NCI-H446 treated with DMSO at 0.1 percent for 48 hours (cell line): Measurements from ENCODE around the gene MAMDC2.
"Not testable (repeated sequence)": the region's sequence is repeated elsewhere in the genome, so short reads cannot be mapped to it uniquely, and the experiment has no call there.

Source experiments
- DNase-seq: peaks from one replicate; lab custom pipeline; 2025; lab: John Stamatoyannopoulos, UW

The MAMDC2 gene

GRCh38 chr9:70036641-70037040, 7.0 kb upstream of the MAMDC2 start:
- DNase-seq: no peak

GRCh38 chr9:70038171-70038621, 5.5 kb upstream of the MAMDC2 start:
- not testable (repeated sequence) for DNase-seq

GRCh38 chr9:70040376-70040903, 3.2 kb upstream of the MAMDC2 start:
- no peak for DNase-seq

GRCh38 chr9:70042461-70043215, 1.0 kb upstream of the MAMDC2 start:
- DNase-seq: no peak

GRCh38 chr9:70043285-70043684, 363 bp upstream of the MAMDC2 start:
- no peak for DNase-seq

- DNase-seq: no peak
Measured at GRCh38 chr9:70044490-70045307, 1.1 kb downstream of the MAMDC2 start.

DNA sequence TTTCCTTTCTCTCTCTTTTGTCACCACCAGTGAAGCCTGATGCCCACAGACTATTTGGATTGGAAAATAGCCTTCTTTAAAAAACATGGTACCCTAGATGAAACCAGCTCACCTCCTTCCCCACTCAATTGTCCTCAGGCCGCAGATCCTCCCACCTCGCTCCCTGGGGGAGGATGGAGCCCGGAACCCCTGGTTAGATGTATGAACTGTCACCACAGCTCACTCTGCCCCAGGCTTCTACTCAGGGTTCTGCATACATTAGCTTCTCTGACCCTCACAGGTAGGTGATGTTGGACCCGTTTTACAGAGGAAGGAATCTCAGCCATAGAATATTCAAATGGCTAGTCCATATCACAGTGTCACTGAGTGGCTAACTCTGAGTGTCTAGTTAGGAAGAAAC, 1.8 kb downstream of the MAMDC2 start:
- no peak for DNase-seq

GRCh38 chr9:70046274-70047070, 2.8 kb downstream of the MAMDC2 start:
- no peak for DNase-seq

GRCh38 chr9:70049236-70049635, 5.6 kb downstream of the MAMDC2 start:
- peak; percentile 42 for DNase-seq

DNA sequence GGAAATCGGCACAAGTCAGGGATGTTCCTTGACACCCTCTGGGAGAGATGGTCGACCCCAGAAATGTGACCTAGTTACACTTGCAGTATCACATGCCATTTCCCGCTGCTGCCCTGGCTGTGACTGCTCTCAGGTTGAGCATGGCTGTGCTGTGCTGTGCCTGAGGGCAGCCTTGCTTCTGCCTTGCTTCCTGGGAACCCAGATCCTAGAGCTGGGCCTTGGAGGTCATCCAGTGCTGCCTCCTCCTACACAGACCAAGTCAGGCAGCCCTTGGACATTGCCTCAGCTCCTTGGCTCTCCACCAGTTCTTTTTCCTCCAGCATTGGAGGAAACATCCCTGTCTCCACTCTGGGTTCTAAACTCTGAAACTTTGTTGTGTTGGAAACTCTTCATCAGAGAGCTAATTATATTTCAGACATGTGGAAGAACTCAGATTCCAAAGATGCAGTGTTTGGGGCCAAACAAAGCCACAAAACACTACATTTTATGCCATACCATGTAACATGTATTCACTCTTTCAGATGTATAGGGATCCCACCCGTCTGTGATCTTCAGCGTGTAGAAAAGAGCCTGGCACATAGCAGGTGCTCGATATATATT, 6.1 kb downstream of the MAMDC2 start:
- DNase-seq: no peak

DNA sequence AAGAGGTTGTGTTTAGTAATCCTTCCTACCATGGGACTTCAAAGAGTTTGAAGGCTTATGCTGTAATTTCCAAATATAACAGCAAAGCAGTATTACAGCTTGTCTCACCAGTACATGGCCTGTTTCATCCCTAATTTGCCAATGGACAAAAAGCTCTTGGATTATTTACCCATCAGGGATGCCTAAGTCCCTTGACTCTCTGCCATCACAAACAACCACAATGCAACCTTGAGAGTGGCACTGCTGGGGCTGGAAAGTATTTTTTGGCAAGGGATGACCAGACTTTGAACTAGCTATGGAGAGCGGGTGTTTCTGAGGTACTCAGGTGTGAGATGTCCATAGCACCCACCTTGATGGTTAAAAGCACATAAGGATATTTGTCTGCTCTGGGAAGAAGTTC, 9.1 kb downstream of the MAMDC2 start:
- DNase-seq: no peak

GRCh38 chr9:70053864-70054263, 10.2 kb downstream of the MAMDC2 start:
- peak; percentile 72 for DNase-seq

DNA sequence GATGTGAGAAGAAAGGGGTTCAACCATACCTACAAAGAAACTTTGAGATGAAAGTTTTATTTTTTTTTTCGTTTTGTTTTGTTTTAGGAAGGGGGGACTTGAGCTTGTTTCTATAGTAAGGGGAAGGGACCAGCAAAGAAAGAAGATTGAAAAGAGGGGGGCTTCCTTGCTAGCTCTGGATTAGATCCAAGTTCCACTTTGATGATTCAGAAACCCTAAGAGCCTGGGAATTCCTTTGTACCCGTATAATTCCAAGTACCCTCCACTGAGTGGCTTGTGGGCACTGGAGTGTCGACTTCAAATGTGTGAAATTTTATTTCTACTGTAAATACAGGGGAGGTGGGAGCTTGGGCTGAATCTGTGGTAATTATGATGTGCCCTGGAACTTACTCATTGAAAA, 10.9 kb downstream of the MAMDC2 start:
- no peak for DNase-seq

DNA sequence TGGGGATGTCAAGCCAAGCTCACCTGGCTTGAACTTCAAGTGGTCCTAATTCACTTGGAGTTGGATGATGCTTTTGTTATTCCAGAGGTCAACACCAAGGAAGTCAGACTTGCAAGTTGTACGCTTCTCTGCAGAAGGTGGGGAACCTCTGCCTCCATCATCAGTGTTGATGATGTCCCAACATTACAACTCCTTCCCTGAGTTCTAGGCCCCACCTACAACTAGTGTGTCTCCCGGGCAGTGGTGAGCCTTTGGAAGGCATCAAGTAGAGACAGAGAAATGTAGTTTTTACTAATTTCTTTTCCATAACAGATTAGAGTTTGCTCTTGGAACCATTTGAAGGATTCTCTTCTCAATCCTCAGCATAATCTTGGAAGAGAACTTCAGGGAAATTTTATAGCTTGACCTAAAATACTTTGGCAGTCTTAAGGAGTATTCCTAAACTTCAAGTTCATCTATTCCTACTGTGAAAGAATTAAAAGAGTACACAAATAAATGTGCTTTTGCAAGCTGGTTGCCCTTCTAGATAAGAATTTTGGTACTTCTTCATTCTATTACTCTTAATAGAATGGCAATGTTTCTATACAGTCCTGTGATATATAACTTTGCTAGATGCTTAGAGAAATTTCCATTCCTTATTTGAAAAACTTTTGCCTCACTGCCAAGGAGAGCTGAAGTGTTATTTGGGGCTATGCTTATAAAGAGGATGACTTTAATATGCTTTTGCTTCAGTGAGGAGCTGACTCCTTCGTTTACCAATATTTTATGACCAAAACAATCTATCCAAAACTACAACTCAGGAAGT, 12.0 kb downstream of the MAMDC2 start:
- DNase-seq: no peak

- DNase-seq: no peak
Measured at GRCh38 chr9:70056211-70056944, 12.7 kb downstream of the MAMDC2 start.

GRCh38 chr9:70058569-70059116, 15.0 kb downstream of the MAMDC2 start:
- no peak for DNase-seq

GRCh38 chr9:70060148-70060882, 16.7 kb downstream of the MAMDC2 start:
- no peak for DNase-seq

DNA sequence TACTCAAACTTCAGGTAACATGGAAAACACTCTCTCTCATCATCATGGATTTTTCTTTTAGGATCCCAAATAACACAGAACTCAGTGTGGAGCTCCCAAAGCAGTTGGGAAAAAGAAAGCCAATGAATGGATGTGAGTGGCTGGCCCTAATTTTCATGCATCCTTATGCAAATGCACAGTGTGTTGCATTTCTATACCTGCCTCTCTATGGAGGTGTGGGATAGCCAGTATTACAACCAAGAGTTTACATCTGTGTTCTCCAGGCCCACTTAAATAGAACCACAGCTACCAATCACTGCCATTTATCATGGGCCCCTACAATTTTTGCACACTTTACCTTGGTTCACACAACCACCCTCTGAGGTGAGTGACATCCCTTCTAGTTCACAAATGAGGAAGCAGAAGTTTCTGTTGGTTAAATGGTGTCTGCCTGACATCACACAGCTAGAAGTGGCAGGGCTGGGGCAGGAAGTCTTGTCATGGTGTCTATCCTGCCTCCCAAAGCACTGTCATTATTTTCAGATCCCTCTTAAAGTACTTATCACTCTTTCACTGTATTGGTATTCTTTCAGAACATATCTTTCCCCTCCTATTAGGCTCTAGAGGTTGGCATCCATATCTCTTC, 17.3 kb downstream of the MAMDC2 start:
- DNase-seq: no peak

DNA sequence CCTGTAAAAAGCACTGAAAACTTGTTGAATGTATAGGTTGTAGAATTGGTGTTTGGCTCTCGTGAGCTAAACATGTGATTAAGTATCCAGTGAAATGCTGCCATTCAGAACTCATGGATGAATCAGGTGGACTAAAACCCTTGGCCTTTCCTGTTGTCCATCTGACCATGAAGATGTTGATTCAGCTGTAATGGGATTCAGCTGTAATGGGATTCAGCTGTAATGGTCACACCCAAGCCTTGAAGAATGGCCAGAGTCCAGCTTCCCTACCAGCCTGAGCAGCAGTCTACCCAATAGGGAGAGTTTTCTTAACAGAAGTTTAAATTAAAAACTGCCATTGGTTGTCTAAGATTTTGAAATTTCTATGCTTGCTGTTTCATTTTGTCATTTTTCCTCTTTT, 18.1 kb downstream of the MAMDC2 start:
- no peak for DNase-seq
